HG02840 (cell line): ENCODE results near the gene ATP5F1A.
"Not testable (repeated sequence)": the region's sequence is repeated elsewhere in the genome, so short reads cannot be mapped to it uniquely, and the experiment has no call there.

Experiments used
- ATAC-seq: cut with Tn5 transposase; IDR thresholded peaks from one replicate; pipeline ENCODE4 v1.9.1; 2021; ENCODE audit warnings: mild to moderate bottlenecking, moderate library complexity, moderate number of reproducible peaks; ENCODE audit not compliant: unreplicated experiment, low FRiP score

Gene ATP5F1A

DNA sequence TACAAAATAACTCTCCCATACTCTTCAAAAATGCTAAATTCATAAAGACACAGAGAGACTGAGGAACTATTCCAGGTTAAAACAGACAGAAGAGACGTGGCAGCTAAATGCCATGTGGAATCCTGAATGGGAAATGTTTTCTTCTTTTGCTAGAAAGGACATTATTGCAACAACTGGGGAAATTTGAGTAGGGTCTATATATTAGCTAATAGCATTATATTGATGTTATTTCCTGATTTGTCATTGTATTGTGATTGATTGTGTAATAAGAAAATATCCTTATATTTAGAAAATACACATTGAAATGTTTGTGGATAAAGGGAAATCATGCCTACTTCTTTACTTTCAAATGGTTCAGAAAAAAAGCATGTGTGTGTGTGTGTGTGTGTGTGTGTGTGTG, 49.5 kb downstream of the ATP5F1A start:
- no peak for ATAC-seq

DNA sequence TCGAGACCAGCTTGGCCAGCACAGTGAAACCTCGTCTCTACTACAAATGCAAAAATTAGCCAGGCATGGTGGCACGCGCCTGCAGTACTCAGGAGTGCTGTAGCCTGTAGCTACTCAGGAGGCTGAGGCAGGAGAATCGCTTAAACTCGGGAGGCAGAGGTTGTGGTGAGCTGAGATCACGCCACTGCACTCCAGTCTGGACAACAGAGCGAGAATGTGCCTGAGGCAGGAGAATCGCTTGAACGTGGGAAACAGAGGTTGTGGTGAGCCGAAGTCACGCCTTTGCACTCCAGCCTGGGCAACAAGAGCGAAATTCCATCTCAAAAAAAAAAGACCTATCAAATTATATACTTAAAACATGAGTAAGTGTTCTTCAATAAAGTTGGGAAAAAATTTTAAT, 50.7 kb downstream of the ATP5F1A start:
- not testable (repeated sequence) for ATAC-seq

DNA sequence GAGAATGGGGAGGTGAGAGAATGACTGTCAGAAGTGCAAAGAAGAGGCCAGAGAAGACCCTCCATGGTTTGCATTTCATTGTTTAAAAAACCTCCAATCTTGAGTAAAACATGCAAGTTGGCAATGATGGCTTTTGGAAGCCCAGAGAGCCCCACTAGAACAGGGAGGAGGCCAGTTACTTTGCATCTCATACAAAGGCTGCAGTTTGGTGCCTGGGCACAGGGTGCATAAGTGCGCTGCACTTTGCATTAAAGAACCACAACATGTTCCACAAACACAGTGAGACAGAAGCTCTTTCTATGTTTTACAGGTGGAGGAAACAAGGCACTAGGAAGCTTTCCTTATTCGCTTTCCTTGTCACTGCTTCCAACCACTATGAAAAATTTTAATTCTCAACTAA, 51.4 kb downstream of the ATP5F1A start:
- ATAC-seq = no peak

DNA sequence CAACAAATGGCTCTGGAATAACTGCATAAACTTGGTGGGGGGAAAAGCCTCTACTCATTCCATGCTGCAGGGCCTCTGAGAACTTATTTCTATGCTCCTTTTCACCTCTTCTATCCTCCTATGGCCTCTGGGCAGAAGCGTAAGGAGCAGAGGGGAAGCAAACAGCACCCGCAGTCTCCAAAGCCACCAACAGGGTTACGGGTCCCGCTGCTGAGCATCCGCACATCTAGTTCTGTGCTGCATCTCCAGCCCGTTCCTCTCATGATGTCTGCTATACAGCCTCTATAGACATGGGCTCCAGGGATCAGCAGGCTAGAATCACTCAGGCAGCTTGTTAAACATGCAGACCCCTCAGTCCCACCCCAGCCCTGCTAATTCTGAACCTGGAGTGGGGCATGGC, 52.0 kb downstream of the ATP5F1A start:
- no peak for ATAC-seq

DNA sequence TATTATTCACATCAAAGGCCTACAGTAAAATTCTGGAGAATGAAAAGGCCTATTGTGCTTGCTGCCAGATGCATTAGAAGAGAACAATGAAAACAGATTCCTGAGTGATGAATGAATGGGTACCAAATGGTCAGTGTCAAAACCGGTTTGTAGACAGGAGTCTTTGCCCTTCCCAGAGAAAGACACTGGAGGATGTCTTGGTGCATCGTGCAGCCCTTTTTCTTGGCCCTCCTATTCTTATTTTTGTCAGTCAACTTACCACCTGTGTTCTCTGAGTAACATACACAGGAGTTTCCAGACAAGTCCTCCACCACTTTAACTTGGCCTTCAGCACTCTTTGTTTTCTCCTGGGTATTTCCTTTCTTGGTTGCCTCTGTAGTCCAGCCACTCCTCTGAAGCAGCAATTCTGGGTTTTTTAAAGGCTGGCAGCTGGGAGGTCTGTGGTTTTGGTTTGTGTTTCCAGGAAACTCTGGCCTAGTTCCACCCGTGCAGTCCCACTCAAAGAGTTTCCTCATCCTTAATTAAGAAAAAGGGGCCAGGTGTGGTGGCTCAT, 55.4 kb downstream of the ATP5F1A start:
- ATAC-seq = no peak

DNA sequence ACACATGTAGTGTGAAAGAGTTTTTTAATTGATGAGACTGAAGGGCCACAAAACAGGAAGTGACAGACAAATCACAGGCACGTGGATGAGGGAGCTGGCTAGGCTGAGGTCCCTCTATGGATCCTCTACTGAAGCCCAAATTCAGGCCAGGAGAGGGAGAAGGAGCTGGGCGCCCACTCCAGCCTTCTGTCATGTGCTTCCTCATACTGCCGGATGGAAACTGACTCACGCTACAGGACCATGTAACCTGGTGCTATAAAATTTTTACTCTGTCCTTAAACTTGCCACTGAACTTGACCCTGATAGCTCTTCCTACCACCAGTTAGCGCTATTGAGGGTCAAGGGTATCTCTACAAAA, 57.4 kb downstream of the ATP5F1A start:
- ATAC-seq = no peak

DNA sequence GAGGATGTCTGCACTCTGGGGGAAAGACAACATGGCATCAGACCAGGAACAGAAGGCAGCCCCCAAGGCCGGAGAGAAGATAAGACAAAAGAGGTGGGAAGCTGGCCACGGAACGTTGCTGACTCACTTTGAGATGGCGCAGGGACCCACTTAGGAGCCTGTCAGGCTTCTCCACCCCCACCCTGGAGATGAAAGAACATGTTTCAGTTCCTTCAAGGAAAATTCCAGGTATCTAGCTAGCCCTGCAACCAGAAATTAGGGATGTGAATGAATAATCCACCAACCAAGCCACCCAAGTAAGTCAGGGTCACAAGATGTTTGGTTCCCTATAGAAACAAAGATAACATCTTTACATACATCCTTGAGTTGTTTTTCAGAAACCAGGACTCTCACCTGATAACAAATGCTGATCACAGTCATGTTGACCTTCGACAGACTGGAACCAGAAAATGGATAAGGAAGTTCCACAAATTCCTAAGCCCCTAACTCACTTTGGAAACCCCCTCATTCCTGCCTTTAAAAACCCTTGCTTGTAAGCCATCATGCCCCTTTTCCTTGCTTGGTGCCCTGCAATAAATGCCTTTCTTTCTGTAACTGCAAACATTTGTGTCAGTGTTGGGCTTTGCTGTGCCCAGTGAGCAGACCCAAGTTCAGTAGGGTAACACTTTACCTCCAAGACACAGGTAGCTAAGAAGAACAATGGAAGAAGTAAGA, 57.9 kb downstream of the ATP5F1A start:
- ATAC-seq = no peak

DNA sequence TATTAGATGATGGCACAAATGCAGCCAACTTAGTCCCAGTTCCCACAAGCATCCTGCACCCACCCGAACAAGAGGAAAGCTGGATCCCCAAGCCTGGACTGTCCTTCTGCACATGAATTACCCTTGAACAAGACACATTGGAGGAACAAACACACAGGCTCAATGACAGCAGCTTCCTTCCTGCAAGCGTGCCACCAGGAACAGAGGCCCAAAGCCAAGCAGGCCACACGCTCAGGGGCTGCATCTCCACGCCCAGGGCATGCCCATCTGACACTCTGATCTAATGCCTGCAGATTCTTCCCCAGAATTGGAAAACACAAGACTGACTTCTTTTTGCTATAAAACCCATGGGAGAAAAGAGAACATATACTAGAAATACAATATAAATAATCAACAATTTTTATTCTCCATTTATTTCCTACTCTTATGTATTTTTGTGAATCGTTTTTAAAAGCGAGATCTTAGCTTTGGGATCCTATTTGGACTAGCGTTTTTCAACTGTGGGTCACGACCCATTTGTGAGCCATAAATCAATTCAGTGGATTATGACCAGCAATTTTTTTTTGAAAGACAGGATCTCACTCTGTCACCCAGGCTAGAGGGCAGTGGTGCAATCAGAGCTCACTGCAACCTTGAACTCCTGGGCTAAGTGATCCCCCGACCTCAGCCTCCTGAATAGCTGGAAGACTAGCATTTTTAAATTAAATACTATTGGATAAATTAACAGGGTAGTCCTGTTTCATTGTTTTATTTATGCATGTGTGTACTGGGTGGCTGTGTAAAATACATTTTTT, 60.4 kb downstream of the ATP5F1A start:
- no peak for ATAC-seq

DNA sequence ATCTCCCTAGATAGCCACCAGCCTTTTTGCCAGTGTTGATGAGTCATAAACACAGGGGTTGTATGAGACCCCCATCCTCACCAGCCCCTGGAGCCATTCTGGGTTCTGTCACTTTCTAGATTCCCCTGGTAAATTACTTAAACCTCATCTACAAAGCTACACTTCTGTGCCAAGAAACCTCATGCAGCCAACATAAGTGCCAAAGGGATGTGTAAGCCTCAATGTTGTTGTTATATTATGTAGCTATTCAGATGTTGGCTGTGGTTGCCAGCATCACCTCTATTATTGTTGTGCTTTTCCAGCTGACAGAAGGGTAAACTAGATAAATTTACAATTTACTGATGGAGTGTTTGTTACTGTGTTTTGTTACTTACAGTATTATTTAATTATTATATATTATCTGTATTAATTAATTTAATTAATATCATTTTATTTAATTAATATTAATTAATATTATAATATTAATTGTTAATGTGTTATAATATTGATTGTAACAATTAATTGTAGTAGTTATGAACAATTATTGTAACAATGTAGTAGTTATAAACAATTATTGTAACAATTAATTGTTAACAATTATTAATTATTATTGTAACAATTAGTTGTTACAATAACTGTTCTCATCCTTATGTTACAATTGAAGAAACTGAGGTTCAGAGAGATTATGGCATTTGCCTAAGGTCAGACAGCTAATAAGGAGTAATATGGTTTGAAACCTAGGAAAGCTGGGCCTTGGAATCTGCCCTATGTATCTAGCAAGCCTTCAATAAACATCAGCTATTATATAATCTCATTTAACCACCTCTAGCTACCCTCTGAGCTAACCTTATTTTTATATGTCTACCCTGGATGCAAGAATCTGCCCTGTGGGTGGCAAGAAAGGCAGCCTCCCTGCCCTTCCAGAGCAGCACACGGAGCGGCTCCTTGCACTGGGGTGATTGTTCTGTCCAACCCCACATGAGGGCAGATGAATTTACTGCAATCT, 62.1 kb downstream of the ATP5F1A start:
- no peak for ATAC-seq

DNA sequence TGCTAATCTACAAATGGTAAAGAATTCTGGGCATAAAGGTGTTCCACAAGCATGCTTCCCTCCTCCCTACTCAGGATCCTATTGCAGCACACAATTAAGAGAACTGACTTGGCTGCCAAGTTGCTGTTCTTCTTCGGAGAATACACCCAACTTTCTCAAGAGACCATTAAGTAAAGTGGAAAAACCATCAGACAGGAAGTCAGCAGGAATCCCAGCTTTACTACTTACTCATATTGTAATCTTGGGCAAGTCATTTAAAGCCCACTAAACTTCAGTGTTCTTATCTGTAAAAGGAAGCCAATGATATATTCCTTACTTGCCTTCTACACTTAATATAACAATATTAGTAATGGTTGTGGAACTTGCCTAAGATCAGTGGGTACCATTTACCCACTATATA, 63.9 kb downstream of the ATP5F1A start:
- no peak for ATAC-seq

DNA sequence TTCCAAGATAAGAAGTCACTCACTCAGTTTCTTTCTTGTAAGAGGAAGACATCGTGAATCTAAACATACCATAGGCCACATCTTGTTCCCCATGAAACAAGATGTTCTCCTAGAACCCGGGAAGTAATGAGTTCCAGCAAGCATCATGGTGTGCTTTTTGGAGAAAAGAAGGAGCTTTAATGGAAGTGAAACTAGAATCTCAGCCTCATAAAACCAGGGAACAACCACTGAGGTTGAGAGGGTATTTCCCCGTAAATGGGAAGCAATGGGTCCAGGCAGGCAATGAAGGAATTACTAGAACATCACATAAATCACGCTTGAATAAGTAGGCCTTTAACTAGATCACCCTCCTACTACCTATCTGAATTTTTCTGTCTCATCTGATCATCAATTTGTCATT, 66.4 kb downstream of the ATP5F1A start:
- ATAC-seq = no peak
